ENCODE results near the gene SLC9A3.

Gene SLC9A3

GRCh38 chr5:566636-567309 lies 42.5 kb upstream of the SLC9A3 start:
- Histone ChIP-seq H3K4me2 (no peak overlapping the region), H3K27ac (no peak overlapping the region), H3K4me1 (ENCODE audit: low read depth, poor library complexity, severe bottlenecking) (no peaks in the 10 kb centered on the region), H3K36me3 (ENCODE audit: insufficient read depth) (no peaks in the 10 kb centered on the region), H2AFZ (ENCODE audit: low read depth) (no peak overlapping the region), H3K9ac (no peak overlapping the region), H3K27me3 (ENCODE audit: insufficient read depth, low read depth) (peaks cover 50% of the 10 kb centered on the region), H3K79me2 (ENCODE audit: insufficient read depth, low read depth) (no peaks in the 10 kb centered on the region), H3K4me3 (IDR thresholded peaks at IDR 0.05; ENCODE audit: insufficient read depth, low read depth, low read length) (no peak overlapping the region), H4K20me1 (ENCODE audit: insufficient read depth) (no peaks in the 10 kb centered on the region)
- TF ChIP-seq CTCF (conservative IDR thresholded peaks at IDR 0.05; ENCODE audit: low read depth, low read length) = no peak

GRCh38 chr5:565782-566440 lies 41.7 kb upstream of the SLC9A3 start:
- Histone ChIP-seq H3K79me2 (ENCODE audit: insufficient read depth, low read depth) (no peaks in the 10 kb centered on the region), H3K4me1 (ENCODE audit: low read depth, poor library complexity, severe bottlenecking) (no peaks in the 10 kb centered on the region), H3K9ac (no peak overlapping the region), H3K36me3 (ENCODE audit: insufficient read depth) (no peaks in the 10 kb centered on the region), H4K20me1 (ENCODE audit: insufficient read depth) (no peaks in the 10 kb centered on the region), H3K27ac (no peak overlapping the region), H3K4me3 (IDR thresholded peaks at IDR 0.05; ENCODE audit: insufficient read depth, low read depth, low read length) (no peak overlapping the region), H2AFZ (ENCODE audit: low read depth) (no peak overlapping the region), H3K4me2 (no peak overlapping the region), H3K27me3 (ENCODE audit: insufficient read depth, low read depth) (peaks cover 41% of the 10 kb centered on the region)
- TF ChIP-seq CTCF (conservative IDR thresholded peaks at IDR 0.05; ENCODE audit: low read depth, low read length) = no peak

GRCh38 chr5:561408-561807 lies 37.2 kb upstream of the SLC9A3 start:
- Histone ChIP-seq H2AFZ (ENCODE audit: low read depth) (no peak overlapping the region), H3K27ac (no peak overlapping the region), H3K4me2 (no peak overlapping the region), H3K4me3 (IDR thresholded peaks at IDR 0.05; ENCODE audit: insufficient read depth, low read depth, low read length) (no peak overlapping the region), H3K79me2 (ENCODE audit: insufficient read depth, low read depth) (no peaks in the 10 kb centered on the region), H3K9ac (no peak overlapping the region), H3K36me3 (ENCODE audit: insufficient read depth) (no peaks in the 10 kb centered on the region), H3K4me1 (ENCODE audit: low read depth, poor library complexity, severe bottlenecking) (no peaks in the 10 kb centered on the region), H3K27me3 (ENCODE audit: insufficient read depth, low read depth) (peaks cover 15% of the 10 kb centered on the region), H4K20me1 (ENCODE audit: insufficient read depth) (no peaks in the 10 kb centered on the region)
- no peak for TF ChIP-seq CTCF (conservative IDR thresholded peaks at IDR 0.05; ENCODE audit: low read depth, low read length)

GRCh38 chr5:560792-561166 lies 36.5 kb upstream of the SLC9A3 start:
- no peak overlapping the region for H2AFZ ChIP-seq (ENCODE audit: low read depth)
- TF ChIP-seq CTCF (conservative IDR thresholded peaks at IDR 0.05; ENCODE audit: low read depth, low read length) = no peak
- H4K20me1 ChIP-seq (ENCODE audit: insufficient read depth) = no peaks in the 10 kb centered on the region
- H3K79me2 ChIP-seq (ENCODE audit: insufficient read depth, low read depth) = no peaks in the 10 kb centered on the region
- H3K9ac ChIP-seq = no peak overlapping the region
- no peaks in the 10 kb centered on the region for H3K4me1 ChIP-seq (ENCODE audit: low read depth, poor library complexity, severe bottlenecking)
- H3K4me2 ChIP-seq = no peak overlapping the region
- no peak overlapping the region for H3K4me3 ChIP-seq (IDR thresholded peaks at IDR 0.05; ENCODE audit: insufficient read depth, low read depth, low read length)
- no peaks in the 10 kb centered on the region for H3K36me3 ChIP-seq (ENCODE audit: insufficient read depth)
- peaks cover 14% of the 10 kb centered on the region for H3K27me3 ChIP-seq (ENCODE audit: insufficient read depth, low read depth)
- no peak overlapping the region for H3K27ac ChIP-seq
